GM21390 (cell line): ENCODE results near the gene DYRK1A.
"Not testable (repeated sequence)": the region's sequence is repeated elsewhere in the genome, so short reads cannot be mapped to it uniquely, and the experiment has no call there.

Experiments
- ATAC-seq: cut with Tn5 transposase; IDR thresholded peaks from one replicate; pipeline ENCODE4 v1.9.1; 2021; ENCODE audit not compliant: unreplicated experiment

Gene DYRK1A

GRCh38 chr21:37546949-37547614, 180.5 kb downstream of the DYRK1A start:
- no peak for ATAC-seq

GRCh38 chr21:37547615-37548200, 181.1 kb downstream of the DYRK1A start:
- ATAC-seq: no peak

GRCh38 chr21:37548521-37548981, 182.0 kb downstream of the DYRK1A start:
- ATAC-seq: no peak

GRCh38 chr21:37549730-37550129, 183.2 kb downstream of the DYRK1A start:
- not testable (repeated sequence) for ATAC-seq

- ATAC-seq: no peak
Measured at GRCh38 chr21:37550157-37550556, 183.6 kb downstream of the DYRK1A start.

GRCh38 chr21:37550618-37551330, 184.2 kb downstream of the DYRK1A start:
- ATAC-seq: no peak

- ATAC-seq: no peak
Measured at GRCh38 chr21:37551331-37551992, 184.9 kb downstream of the DYRK1A start.

GRCh38 chr21:37551993-37552355, 185.4 kb downstream of the DYRK1A start:
- no peak for ATAC-seq

- no peak for ATAC-seq
Measured at GRCh38 chr21:37552496-37553029, 186.0 kb downstream of the DYRK1A start.

GRCh38 chr21:37553078-37553481, 186.5 kb downstream of the DYRK1A start:
- ATAC-seq: no peak

GRCh38 chr21:37554661-37555379, 188.2 kb downstream of the DYRK1A start:
- ATAC-seq: no peak

- no peak for ATAC-seq
Measured at GRCh38 chr21:37555672-37556261, 189.2 kb downstream of the DYRK1A start.

GRCh38 chr21:37557261-37557950, 190.8 kb downstream of the DYRK1A start:
- peak; percentile 94 for ATAC-seq

- ATAC-seq: no peak
Measured at GRCh38 chr21:37558676-37559211, 192.2 kb downstream of the DYRK1A start.

GRCh38 chr21:37560385-37560784, 193.8 kb downstream of the DYRK1A start:
- no peak for ATAC-seq

- ATAC-seq: no peak
Measured at GRCh38 chr21:37561506-37561905, 194.9 kb downstream of the DYRK1A start.

GRCh38 chr21:37561941-37562919, 195.7 kb downstream of the DYRK1A start:
- no peak for ATAC-seq

GRCh38 chr21:37562920-37563640, 196.5 kb downstream of the DYRK1A start:
- ATAC-seq: peak; percentile 7
